ENCODE data around the gene ZBTB5. TPM values are rescaled to one million over a fixed set of nuclear protein-coding genes. Genes with fewer than 3 reads are reported as not detected.
"Not testable (repeated sequence)": the region's sequence is repeated elsewhere in the genome, so short reads cannot be mapped to it uniquely, and the experiment has no call there.

ZBTB5 gene
- total RNA-seq, 1 experiment from 2014 or later, result 17.2 TPM

GRCh38 chr9:37480759-37481158 lies 15.5 kb upstream of the ZBTB5 start:
- no peak overlapping the region for H3K4me3 ChIP-seq (ENCODE audit: low read depth, low read length, poor library complexity, severe bottlenecking)
- BruUV-seq (replicated peaks), result no TSS peak
- no peak for DNase-seq (ENCODE audit: low spot score)

GRCh38 chr9:37477987-37478619 lies 12.9 kb upstream of the ZBTB5 start:
- H3K36me3 ChIP-seq (ENCODE audit: insufficient read depth, low read length, poor library complexity, severe bottlenecking); H3K4me3 ChIP-seq (ENCODE audit: low read depth, low read length, poor library complexity, severe bottlenecking); H3K4me1 ChIP-seq (ENCODE audit: insufficient read depth, low read length, poor library complexity, severe bottlenecking); DNase-seq (ENCODE audit: low spot score); H3K27ac ChIP-seq (ENCODE audit: low read depth, low read length, poor library complexity, severe bottlenecking); POLR2A ChIA-PET (ENCODE audit: low non-redundant PET); BruUV-seq (replicated peaks); CTCF ChIA-PET; intact Hi-C loops (cut with micrococcal nuclease; ENCODE audit: unreplicated experiment); H3K27me3 ChIP-seq (replicated peaks; ENCODE audit: insufficient read depth, low read depth, low read length, poor library complexity): not testable (repeated sequence)
- H3K9me3 ChIP-seq (ENCODE audit: low read depth, low read length, poor library complexity, severe bottlenecking), result peaks cover 11% of the 10 kb centered on the region

More at GRCh38 chr9:37480759-37481158, 15.5 kb upstream of the ZBTB5 start:
- intact Hi-C loops (cut with micrococcal nuclease; ENCODE audit: unreplicated experiment), result loop anchor here (5.0 to 10.0 kb wide), 5 partner anchors 47 to 924 kb away; no protein-coding TSS in a partner anchor
- H3K36me3 ChIP-seq (ENCODE audit: insufficient read depth, low read length, poor library complexity, severe bottlenecking), result no peaks in the 10 kb centered on the region
- POLR2A ChIA-PET (ENCODE audit: low non-redundant PET), result no interaction called here
- H3K27me3 ChIP-seq (replicated peaks; ENCODE audit: insufficient read depth, low read depth, low read length, poor library complexity), result no peaks in the 10 kb centered on the region
- H3K4me1 ChIP-seq (ENCODE audit: insufficient read depth, low read length, poor library complexity, severe bottlenecking), result peaks cover 13% of the 10 kb centered on the region
- H3K27ac ChIP-seq (ENCODE audit: low read depth, low read length, poor library complexity, severe bottlenecking), result no peak overlapping the region
- CTCF ChIA-PET, result no interaction called here
- TF ChIP-seq CTCF (conservative IDR thresholded peaks at IDR 0.05; ENCODE audit: low read depth, low read length) (no peak), EZH2 (IDR thresholded peaks at IDR 0.05; ENCODE audit: borderline replicate concordance, low read depth, low read length, poor library complexity, severe bottlenecking) (no peak)
- no peaks in the 10 kb centered on the region for H3K9me3 ChIP-seq (ENCODE audit: low read depth, low read length, poor library complexity, severe bottlenecking)

DNA sequence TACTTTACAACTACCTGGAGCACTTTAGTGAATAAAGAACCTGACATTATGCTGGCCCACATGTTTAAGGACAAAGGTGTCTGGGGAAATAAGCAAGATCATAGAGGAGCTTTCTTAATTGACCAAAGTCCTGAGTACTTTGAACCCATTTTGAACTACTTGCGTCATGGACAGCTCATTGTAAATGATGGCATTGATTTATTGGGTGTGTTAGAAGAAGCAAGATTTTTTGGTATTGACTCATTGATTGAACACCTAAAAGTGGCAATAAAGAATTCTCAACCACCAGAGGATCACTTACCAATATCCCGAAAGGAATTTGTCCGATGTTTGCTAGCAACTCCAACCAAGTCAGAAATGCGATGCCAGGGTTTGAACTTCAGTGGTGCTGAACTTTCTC lies 12.2 kb upstream of the ZBTB5 start:
- H3K27me3 ChIP-seq (replicated peaks; ENCODE audit: insufficient read depth, low read depth, low read length, poor library complexity); intact Hi-C loops (cut with micrococcal nuclease; ENCODE audit: unreplicated experiment); CTCF ChIA-PET; POLR2A ChIA-PET (ENCODE audit: low non-redundant PET); BruUV-seq (replicated peaks); H3K27ac ChIP-seq (ENCODE audit: low read depth, low read length, poor library complexity, severe bottlenecking); H3K4me3 ChIP-seq (ENCODE audit: low read depth, low read length, poor library complexity, severe bottlenecking); DNase-seq (ENCODE audit: low spot score); H3K36me3 ChIP-seq (ENCODE audit: insufficient read depth, low read length, poor library complexity, severe bottlenecking): not testable (repeated sequence)
- Histone ChIP-seq H3K4me1 (ENCODE audit: insufficient read depth, low read length, poor library complexity, severe bottlenecking) (peaks cover 14% of the 10 kb centered on the region), H3K9me3 (ENCODE audit: low read depth, low read length, poor library complexity, severe bottlenecking) (peaks cover 11% of the 10 kb centered on the region)

GRCh38 chr9:37476930-37477329 lies 11.7 kb upstream of the ZBTB5 start:
- POLR2A ChIA-PET (ENCODE audit: low non-redundant PET), result no interaction called here
- peaks cover 19% of the 10 kb centered on the region for H3K4me1 ChIP-seq (ENCODE audit: insufficient read depth, low read length, poor library complexity, severe bottlenecking)
- no TSS peak for BruUV-seq (replicated peaks)
- TF ChIP-seq CTCF (conservative IDR thresholded peaks at IDR 0.05; ENCODE audit: low read depth, low read length) (no peak), EZH2 (IDR thresholded peaks at IDR 0.05; ENCODE audit: borderline replicate concordance, low read depth, low read length, poor library complexity, severe bottlenecking) (no peak)
- no peak overlapping the region for H3K27ac ChIP-seq (ENCODE audit: low read depth, low read length, poor library complexity, severe bottlenecking)
- H3K36me3 ChIP-seq (ENCODE audit: insufficient read depth, low read length, poor library complexity, severe bottlenecking), result peaks cover 6% of the 10 kb centered on the region
- intact Hi-C loops (cut with micrococcal nuclease; ENCODE audit: unreplicated experiment), result no loop called here
- DNase-seq (ENCODE audit: low spot score), result no peak
- no peak overlapping the region for H3K4me3 ChIP-seq (ENCODE audit: low read depth, low read length, poor library complexity, severe bottlenecking)
- H3K27me3 ChIP-seq (replicated peaks; ENCODE audit: insufficient read depth, low read depth, low read length, poor library complexity), result no peaks in the 10 kb centered on the region
- peaks cover 11% of the 10 kb centered on the region for H3K9me3 ChIP-seq (ENCODE audit: low read depth, low read length, poor library complexity, severe bottlenecking)
- CTCF ChIA-PET, result no interaction called here

Measured in A673 (cell line).